ENCODE data around the gene KCNH3.

The KCNH3 gene

DNA sequence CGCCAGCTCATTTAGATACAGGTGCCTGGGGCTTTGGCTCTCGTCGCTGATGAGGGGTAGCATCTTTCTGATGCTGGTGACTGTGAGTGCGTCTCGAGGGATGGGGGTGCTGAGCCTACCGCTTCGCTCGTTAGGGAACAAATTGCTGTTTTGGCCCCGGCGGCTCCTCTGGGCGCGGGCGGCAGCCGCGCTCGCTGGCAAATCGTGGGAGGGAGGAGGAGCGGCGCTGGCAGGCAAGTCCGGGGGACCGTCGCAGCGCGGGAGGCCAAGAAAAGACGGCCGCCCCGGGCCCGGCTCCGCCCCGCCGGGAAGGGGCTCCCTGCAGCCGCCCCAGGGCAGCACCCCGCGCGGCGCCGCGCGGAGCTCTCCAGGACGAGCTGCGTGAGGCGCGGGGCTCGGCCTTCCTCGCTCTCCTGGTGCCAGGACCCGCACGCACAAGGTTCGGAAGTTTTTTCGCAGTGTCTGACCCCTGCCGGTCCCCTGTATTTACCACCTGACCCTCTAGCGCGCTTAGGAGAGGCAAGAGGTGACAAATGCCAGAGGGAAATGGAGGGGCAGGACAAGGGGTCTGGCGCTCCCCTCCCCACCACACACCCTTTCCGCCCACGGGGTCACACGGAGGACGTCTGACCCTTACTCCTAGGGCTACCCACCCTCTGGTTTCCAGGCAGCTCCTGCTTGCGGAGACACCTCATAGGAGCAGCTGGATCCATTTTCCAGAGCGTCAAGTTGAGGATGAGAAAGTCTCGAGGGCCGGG lies 899 bp upstream of the KCNH3 start (continued):
- TF ChIP-seq ZIC2 (tag by site-specific recombination; IDR thresholded peaks at IDR 0.05) (peak; percentile 58), SP3 (tag by site-specific recombination; IDR thresholded peaks at IDR 0.05) (peak; percentile 15; the same call in 1 of the 2 replicates), ZNF324 (tag by site-specific recombination; IDR thresholded peaks at IDR 0.05) (0 out of 2 replicates have a peak, but pooled peaks have one; percentile 18), ZNF423 (tag by site-specific recombination; IDR thresholded peaks at IDR 0.05) (0 out of 2 replicates have a peak, but pooled peaks have one; percentile 10)

DNA sequence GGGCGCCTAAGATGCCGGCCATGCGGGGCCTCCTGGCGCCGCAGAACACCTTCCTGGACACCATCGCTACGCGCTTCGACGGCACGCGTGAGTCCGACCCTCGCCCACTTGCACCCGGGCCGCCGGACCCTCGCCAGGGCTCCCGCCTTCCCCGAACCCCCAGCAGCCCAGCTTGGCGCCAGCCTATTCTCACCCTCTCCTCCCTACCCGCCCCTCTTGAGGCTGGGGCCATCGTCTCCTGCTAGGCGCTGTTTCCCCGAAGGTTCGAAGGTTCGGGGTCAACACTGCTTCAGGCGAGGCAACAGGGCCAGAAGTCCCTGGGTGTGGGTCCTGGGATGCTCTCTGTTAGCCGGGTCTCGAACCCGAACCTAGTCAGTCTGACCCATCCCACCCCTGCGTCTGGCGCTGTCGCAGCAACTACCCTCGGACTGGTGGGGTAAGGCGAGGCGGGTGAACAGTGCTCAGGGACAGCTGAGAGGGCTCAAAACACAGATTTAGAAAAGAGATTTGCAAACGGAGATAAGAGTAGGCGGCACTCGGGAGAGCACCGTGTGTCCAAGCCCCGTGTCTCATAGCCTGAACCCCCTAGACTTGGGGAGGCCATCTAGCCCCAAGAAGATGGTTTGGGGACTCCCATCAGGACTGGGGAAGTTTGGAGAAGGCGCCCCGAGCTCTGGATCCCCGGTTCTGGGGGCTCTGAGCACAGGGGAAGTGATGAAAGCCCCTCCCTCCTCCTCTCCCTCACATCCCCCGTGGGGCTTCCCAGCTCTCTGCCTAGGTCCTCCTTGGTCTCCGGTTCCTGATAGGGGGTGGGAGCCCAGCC lies 787 bp downstream of the KCNH3 start:
- H3K4me1 ChIP-seq (ENCODE audit: control insufficient read depth, insufficient read depth, low read length), result peaks cover 2% of the 10 kb centered on the region; the same call in 1 of the 2 replicates
- POLR2A ChIA-PET, result interaction anchor here (1.1 to 1.3 kb wide), 2 partner anchors 16 to 173 kb away, joined by 3 to 5 read pairs; partner anchors contain the start of gene SPATS2

DNA sequence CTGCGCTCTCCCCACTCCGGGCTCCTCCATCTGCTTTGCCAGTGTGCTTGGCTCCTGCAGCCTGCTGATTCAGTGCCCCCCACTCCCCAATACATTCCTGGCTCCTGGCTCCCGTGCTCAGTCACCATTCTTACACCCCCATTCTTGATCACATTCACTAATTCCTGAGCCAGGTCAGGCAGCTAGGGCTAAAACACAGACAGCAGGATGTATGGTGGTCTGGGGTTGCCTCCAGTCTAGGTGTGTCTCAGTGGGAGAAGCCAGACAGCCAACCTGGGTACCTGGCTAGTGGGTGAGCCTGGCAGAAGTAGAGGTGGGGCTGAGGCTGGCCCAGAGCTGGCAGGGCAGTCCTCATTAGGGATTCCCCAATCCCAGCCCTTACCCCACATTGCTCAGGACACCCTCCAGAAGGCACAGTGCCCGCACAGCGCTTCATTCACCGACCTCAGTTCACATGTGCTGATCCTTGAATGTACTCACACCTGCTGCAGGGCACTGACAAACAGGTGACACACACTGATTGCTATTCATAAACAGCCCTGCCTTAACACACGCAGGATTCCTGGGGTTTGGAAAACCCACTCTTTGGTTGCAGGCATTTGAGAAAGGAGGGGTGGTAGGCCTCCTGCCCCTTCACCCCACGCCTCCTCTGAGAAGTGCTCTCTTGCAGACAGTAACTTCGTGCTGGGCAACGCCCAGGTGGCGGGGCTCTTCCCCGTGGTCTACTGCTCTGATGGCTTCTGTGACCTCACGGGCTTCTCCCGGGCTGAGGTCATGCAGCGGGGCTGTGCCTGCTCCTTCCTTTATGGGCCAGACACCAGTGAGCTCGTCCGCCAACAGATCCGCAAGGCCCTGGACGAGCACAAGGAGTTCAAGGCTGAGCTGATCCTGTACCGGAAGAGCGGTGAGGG lies 1.7 kb downstream of the KCNH3 start:
- H3K27ac ChIP-seq (ENCODE audit: extremely low read depth, low read depth, low read length), result no peak overlapping the region
- TF ChIP-seq, protein P1, sequence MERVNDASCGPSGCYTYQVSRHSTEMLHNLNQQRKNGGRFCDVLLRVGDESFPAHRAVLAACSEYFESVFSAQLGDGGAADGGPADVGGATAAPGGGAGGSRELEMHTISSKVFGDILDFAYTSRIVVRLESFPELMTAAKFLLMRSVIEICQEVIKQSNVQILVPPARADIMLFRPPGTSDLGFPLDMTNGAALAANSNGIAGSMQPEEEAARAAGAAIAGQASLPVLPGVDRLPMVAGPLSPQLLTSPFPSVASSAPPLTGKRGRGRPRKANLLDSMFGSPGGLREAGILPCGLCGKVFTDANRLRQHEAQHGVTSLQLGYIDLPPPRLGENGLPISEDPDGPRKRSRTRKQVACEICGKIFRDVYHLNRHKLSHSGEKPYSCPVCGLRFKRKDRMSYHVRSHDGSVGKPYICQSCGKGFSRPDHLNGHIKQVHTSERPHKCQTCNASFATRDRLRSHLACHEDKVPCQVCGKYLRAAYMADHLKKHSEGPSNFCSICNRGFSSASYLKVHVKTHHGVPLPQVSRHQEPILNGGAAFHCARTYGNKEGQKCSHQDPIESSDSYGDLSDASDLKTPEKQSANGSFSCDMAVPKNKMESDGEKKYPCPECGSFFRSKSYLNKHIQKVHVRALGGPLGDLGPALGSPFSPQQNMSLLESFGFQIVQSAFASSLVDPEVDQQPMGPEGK (tag by site-specific recombination; IDR thresholded peaks at IDR 0.05), result no peak
- TF ChIP-seq ZFP37 (tag by site-specific recombination; IDR thresholded peaks at IDR 0.05), result no peak
- TF ChIP-seq, protein P2, sequence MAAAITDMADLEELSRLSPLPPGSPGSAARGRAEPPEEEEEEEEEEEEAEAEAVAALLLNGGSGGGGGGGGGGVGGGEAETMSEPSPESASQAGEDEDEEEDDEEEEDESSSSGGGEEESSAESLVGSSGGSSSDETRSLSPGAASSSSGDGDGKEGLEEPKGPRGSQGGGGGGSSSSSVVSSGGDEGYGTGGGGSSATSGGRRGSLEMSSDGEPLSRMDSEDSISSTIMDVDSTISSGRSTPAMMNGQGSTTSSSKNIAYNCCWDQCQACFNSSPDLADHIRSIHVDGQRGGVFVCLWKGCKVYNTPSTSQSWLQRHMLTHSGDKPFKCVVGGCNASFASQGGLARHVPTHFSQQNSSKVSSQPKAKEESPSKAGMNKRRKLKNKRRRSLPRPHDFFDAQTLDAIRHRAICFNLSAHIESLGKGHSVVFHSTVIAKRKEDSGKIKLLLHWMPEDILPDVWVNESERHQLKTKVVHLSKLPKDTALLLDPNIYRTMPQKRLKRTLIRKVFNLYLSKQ (tag by site-specific recombination; IDR thresholded peaks at IDR 0.05; ENCODE audit: borderline replicate concordance), result no peak
- peak; percentile 66; the same call in 1 of the 2 replicates for TF ChIP-seq SCRT1 (tag by site-specific recombination; IDR thresholded peaks at IDR 0.05; ENCODE audit: borderline replicate concordance)
- TF ChIP-seq ZNF16 (tag by site-specific recombination; IDR thresholded peaks at IDR 0.05; ENCODE audit: low read depth), result no peak
- TF ChIP-seq ZNF571 (tag by site-specific recombination; IDR thresholded peaks at IDR 0.05), result no peak
- TF ChIP-seq, protein P3, sequence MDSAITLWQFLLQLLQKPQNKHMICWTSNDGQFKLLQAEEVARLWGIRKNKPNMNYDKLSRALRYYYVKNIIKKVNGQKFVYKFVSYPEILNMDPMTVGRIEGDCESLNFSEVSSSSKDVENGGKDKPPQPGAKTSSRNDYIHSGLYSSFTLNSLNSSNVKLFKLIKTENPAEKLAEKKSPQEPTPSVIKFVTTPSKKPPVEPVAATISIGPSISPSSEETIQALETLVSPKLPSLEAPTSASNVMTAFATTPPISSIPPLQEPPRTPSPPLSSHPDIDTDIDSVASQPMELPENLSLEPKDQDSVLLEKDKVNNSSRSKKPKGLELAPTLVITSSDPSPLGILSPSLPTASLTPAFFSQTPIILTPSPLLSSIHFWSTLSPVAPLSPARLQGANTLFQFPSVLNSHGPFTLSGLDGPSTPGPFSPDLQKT (IDR thresholded peaks at IDR 0.05; ENCODE audit: borderline replicate concordance, low read depth, low read length), result no peak
- TF ChIP-seq ZNF600 (tag by site-specific recombination; IDR thresholded peaks at IDR 0.05), result no peak
- TF ChIP-seq SP7 (tag by site-specific recombination; IDR thresholded peaks at IDR 0.05), result peak; percentile 38; the same call in 1 of the 2 replicates
- TF ChIP-seq ZNF175 (tag by site-specific recombination; IDR thresholded peaks at IDR 0.05), result no peak
- 0 out of 2 replicates have a peak, but pooled peaks have one; percentile 16 for TF ChIP-seq ZBTB8A (tag by site-specific recombination; IDR thresholded peaks at IDR 0.05)
- TF ChIP-seq ZNF423 (tag by site-specific recombination; IDR thresholded peaks at IDR 0.05), result 0 out of 2 replicates have a peak, but pooled peaks have one; percentile 8

More for the DNA sequence above, 787 bp downstream of the KCNH3 start:
- CTCF ChIA-PET, result interaction anchor here (0.7 to 1.8 kb wide), 7 partner anchors 13 to 192 kb away, joined by 3 to 5 read pairs (median 4); no protein-coding TSS in a partner anchor
- H3K4me3 ChIP-seq (ENCODE audit: low read depth, low read length), result no peak overlapping the region
- no peaks in the 10 kb centered on the region for H3K9me3 ChIP-seq (ENCODE audit: control insufficient read depth, insufficient read depth, low read depth, low read length)
- no peak for TF ChIP-seq ZNF701 (tag by site-specific recombination; IDR thresholded peaks at IDR 0.05)
- no peak for TF ChIP-seq ZSCAN30 (tag by site-specific recombination; IDR thresholded peaks at IDR 0.05)
- peak; percentile 44; the same call in 1 of the 2 replicates for TF ChIP-seq ZBTB20 (tag by site-specific recombination; IDR thresholded peaks at IDR 0.05)
- TF ChIP-seq, protein P4, sequence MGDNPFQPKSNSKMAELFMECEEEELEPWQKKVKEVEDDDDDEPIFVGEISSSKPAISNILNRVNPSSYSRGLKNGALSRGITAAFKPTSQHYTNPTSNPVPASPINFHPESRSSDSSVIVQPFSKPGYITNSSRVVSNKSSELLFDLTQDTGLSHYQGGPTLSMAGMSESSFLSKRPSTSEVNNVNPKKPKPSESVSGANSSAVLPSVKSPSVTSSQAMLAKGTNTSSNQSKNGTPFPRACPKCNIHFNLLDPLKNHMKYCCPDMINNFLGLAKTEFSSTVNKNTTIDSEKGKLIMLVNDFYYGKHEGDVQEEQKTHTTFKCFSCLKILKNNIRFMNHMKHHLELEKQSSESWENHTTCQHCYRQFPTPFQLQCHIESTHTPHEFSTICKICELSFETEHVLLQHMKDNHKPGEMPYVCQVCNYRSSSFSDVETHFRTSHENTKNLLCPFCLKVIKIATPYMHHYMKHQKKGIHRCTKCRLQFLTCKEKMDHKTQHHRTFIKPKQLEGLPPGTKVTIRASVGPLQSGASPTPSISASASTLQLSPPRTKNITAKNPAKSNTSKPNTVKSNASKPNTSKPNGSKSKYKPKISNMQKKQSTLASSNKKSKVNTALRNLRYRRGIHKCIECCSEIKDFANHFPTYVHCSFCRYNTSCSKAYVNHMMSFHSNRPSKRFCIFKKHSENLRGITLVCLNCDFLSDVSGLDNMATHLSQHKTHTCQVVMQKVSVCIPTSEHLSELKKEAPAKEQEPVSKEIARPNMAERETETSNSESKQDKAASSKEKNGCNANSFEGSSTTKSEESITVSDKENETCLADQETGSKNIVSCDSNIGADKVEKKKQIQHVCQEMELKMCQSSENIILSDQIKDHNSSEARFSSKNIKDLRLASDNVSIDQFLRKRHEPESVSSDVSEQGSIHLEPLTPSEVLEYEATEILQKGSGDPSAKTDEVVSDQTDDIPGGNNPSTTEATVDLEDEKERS (tag by site-specific recombination; IDR thresholded peaks at IDR 0.05), result no peak
- no peaks in the 10 kb centered on the region for H3K36me3 ChIP-seq (ENCODE audit: control insufficient read depth in 2 of 2, insufficient read depth in 1 of 2, low read length in 2 of 2)
- no peak overlapping the region for H3K27ac ChIP-seq (ENCODE audit: extremely low read depth, low read depth, low read length)

More for the DNA sequence above, 1.7 kb downstream of the KCNH3 start:
- H3K4me1 ChIP-seq (ENCODE audit: control insufficient read depth, insufficient read depth, low read length), result peaks cover 2% of the 10 kb centered on the region; the same call in 1 of the 2 replicates
- H3K9me3 ChIP-seq (ENCODE audit: control insufficient read depth, insufficient read depth, low read depth, low read length), result no peaks in the 10 kb centered on the region
- ChIA-PET CTCF (interaction anchor here (0.8 to 1.8 kb wide), 4 partner anchors 12 to 193 kb away, joined by 3 to 5 read pairs (median 4); no protein-coding TSS in a partner anchor), POLR2A (interaction anchor here (1.1 to 1.3 kb wide), 2 partner anchors 15 to 174 kb away, joined by 3 to 5 read pairs; partner anchors contain the start of gene SPATS2)
- no peak overlapping the region for H3K4me3 ChIP-seq (ENCODE audit: low read depth, low read length)
- H3K36me3 ChIP-seq (ENCODE audit: control insufficient read depth in 2 of 2, insufficient read depth in 1 of 2, low read length in 2 of 2), result no peaks in the 10 kb centered on the region

Data from HEK293 (cell line).